H1 (cell line): ENCODE measurements around the gene HNRNPAB. TPM values are rescaled to one million over a fixed set of nuclear protein-coding genes. Genes with fewer than 3 reads are reported as not detected.
"Not testable (repeated sequence)": the region's sequence is repeated elsewhere in the genome, so short reads cannot be mapped to it uniquely, and the experiment has no call there.

Experiments used
- CTCF ChIA-PET: fragments of 300-600 bp; sonication (Branson Sonifier 250); formaldehyde crosslinking; loops from one replicate; lab custom pipeline; 2021; ENCODE audit not compliant: partially characterized antibody; lab: Charles Lee
- POLR2A ChIA-PET: fragments of 300-600 bp; sonication (Branson Sonifier 250); formaldehyde crosslinking; loops from one replicate; lab custom pipeline; 2021; ENCODE audit warnings: inconsistent platforms; ENCODE audit not compliant: partially characterized antibody; lab: Charles Lee
- DNase-seq, 2 experiments: peaks; one replicate each; pipeline versions ENCODE4 v3.0.0 to v3.0.0-alpha.2; 2010 to 2022; ENCODE audit warnings: low spot score in 2 of 2, low read depth in 1 of 2, mixed read lengths in 1 of 2
- FAIRE-seq: peaks from 2 replicates; lab custom pipeline; 2011; peaks lifted over from hg19 to GRCh38; lab: Jason Lieb, UNC
- H2AFZ ChIP-seq: 2 replicates; pipeline ENCODE4 v1.8.1; 2012; ENCODE audit warnings: low read length, inconsistent platforms
- H2AK5ac ChIP-seq: 2 replicates; pipeline ENCODE4 v1.6.1; 2013; ENCODE audit warnings: low read depth, low read length
- H2BK120ac ChIP-seq: replicated peaks from 2 replicates; pipeline ENCODE3; 2013; ENCODE audit warnings: low read depth, low read length, inconsistent platforms
- H2BK12ac ChIP-seq: 2 replicates; pipeline ENCODE4 v1.6.1; 2013; ENCODE audit warnings: low read depth, low read length
- H2BK15ac ChIP-seq: 2 replicates; pipeline ENCODE4 v1.6.1; 2013; ENCODE audit warnings: low read length
- H2BK20ac ChIP-seq: 2 replicates; pipeline ENCODE4 v1.6.1; 2013; ENCODE audit warnings: low read length
- H2BK5ac ChIP-seq: 2 replicates; pipeline ENCODE4 v1.6.1; 2013; ENCODE audit warnings: low read depth, low read length
- H3K14ac ChIP-seq: 2 replicates; pipeline ENCODE4 v1.6.1; 2013; ENCODE audit warnings: inconsistent platforms; ENCODE audit not compliant: insufficient read length
- H3K18ac ChIP-seq: 2 replicates; pipeline ENCODE4 v1.6.1; 2013; ENCODE audit warnings: low read length; ENCODE audit errors: extremely low read depth
- H3K23ac ChIP-seq: 2 replicates; pipeline ENCODE4 v1.6.1; 2013; ENCODE audit warnings: inconsistent platforms; ENCODE audit not compliant: insufficient read length
- H3K23me2 ChIP-seq: 2 replicates; pipeline ENCODE4 v1.6.1; 2013; ENCODE audit warnings: low read depth, low read length
- H3K27ac ChIP-seq: 2 replicates; pipeline ENCODE4 v1.6.1; 2011; ENCODE audit warnings: low read depth, low read length, inconsistent platforms
- H3K27me3 ChIP-seq, 4 experiments: replicated peaks in 1 of 4; 1 replicate in 1 of 4; 2 replicates in 3 of 4; pipeline versions ENCODE4 v1.6.1 to v1.8.1; 2011 to 2013; ENCODE audit warnings: low read length in 3 of 4, mild to moderate bottlenecking in 3 of 4, inconsistent platforms in 2 of 4, mixed read lengths in 2 of 4, moderate library complexity in 1 of 4; ENCODE audit not compliant: control insufficient read depth in 3 of 4, insufficient read depth in 3 of 4; ENCODE audit errors: extremely low read depth in 1 of 4
- H3K36me3 ChIP-seq, 4 experiments: 2 replicates each; pipeline versions ENCODE4 v1.6.1 to v1.8.1; 2011 to 2013; ENCODE audit warnings: mild to moderate bottlenecking in 4 of 4, low read length in 3 of 4, moderate library complexity in 2 of 4, control low read depth in 1 of 4, inconsistent platforms in 1 of 4; ENCODE audit not compliant: insufficient read depth in 4 of 4, control insufficient read depth in 2 of 4
- H3K4ac ChIP-seq: replicated peaks from 2 replicates; pipeline ENCODE3; 2013; ENCODE audit warnings: low read length, low read depth, mixed read lengths, inconsistent platforms; ENCODE audit not compliant: insufficient read length
- H3K4me1 ChIP-seq, 4 experiments: replicated peaks in 1 of 4; 1 replicate in 1 of 4; 2 replicates in 3 of 4; pipeline versions ENCODE4 v1.6.1 to v1.8.1; 2011 to 2013; ENCODE audit warnings: low read length in 3 of 4, inconsistent platforms in 2 of 4, mixed read lengths in 1 of 4; ENCODE audit not compliant: insufficient read depth in 4 of 4, control insufficient read depth in 3 of 4
- H3K4me2 ChIP-seq, 2 experiments: 2 replicates each; pipeline versions ENCODE4 v1.6.1 to v1.8.1; 2011 to 2013; ENCODE audit warnings: low read depth in 2 of 2, low read length in 2 of 2, control low read depth in 1 of 2, inconsistent platforms in 1 of 2, mild to moderate bottlenecking in 1 of 2; ENCODE audit not compliant: insufficient read depth in 1 of 2
- H3K4me3 ChIP-seq, 4 experiments: fragments of 200-600, 300-600 bp in 1 of 4; sonication (generic), shearing (Covaris generic), sonication (Bioruptor Twin) in 1 of 4; 2 replicates each; pipeline versions ENCODE4 v1.5.1 to v1.8.1; 2011 to 2016; ENCODE audit warnings: low read length in 4 of 4, low read depth in 3 of 4, control low read depth in 2 of 4, inconsistent platforms in 2 of 4, mild to moderate bottlenecking in 2 of 4, mixed read lengths in 1 of 4, moderate library complexity in 1 of 4; ENCODE audit not compliant: insufficient read depth in 2 of 4; ENCODE audit errors: extremely low read depth in 1 of 4
- H3K56ac ChIP-seq: replicated peaks from 2 replicates; pipeline ENCODE3; 2013; ENCODE audit warnings: low read depth, mild to moderate bottlenecking, mixed read lengths, low read length, inconsistent platforms; ENCODE audit not compliant: insufficient read length
- H3K79me1 ChIP-seq: 2 replicates; pipeline ENCODE4 v1.6.1; 2013; ENCODE audit warnings: low read depth, low read length, control low read depth
- H3K79me2 ChIP-seq, 2 experiments: 2 replicates each; pipeline versions ENCODE4 v1.6.1 to v1.8.1; 2012 to 2013; ENCODE audit warnings: low read length in 2 of 2, mild to moderate bottlenecking in 2 of 2, inconsistent platforms in 1 of 2; ENCODE audit not compliant: insufficient read depth in 2 of 2, control insufficient read depth in 1 of 2
- H3K9ac ChIP-seq, 4 experiments: replicated peaks in 1 of 4; 1 replicate in 1 of 4; 2 replicates in 3 of 4; pipeline versions ENCODE4 v1.6.1 to v1.8.1; 2011 to 2013; ENCODE audit warnings: low read depth in 3 of 4, low read length in 3 of 4, control low read depth in 2 of 4, mild to moderate bottlenecking in 2 of 4, moderate library complexity in 2 of 4, inconsistent platforms in 1 of 4; ENCODE audit errors: extremely low read depth in 1 of 4
- H3K9me3 ChIP-seq, 2 experiments: 2 replicates each; pipeline versions ENCODE4 v1.6.1 to v1.8.1; 2012 to 2013; ENCODE audit warnings: mild to moderate bottlenecking in 2 of 2, moderate library complexity in 2 of 2, control low read depth in 1 of 2, inconsistent platforms in 1 of 2, low read depth in 1 of 2, low read length in 1 of 2, mixed read lengths in 1 of 2; ENCODE audit not compliant: insufficient read depth in 2 of 2
- H4K20me1 ChIP-seq, 2 experiments: replicated peaks in 1 of 2; 2 replicates each; pipeline versions ENCODE3 to v1.8.1; 2011 to 2013; ENCODE audit warnings: inconsistent platforms in 2 of 2, low read length in 2 of 2, mild to moderate bottlenecking in 1 of 2; ENCODE audit not compliant: insufficient read depth in 2 of 2, control insufficient read depth in 1 of 2
- H4K5ac ChIP-seq: 2 replicates; pipeline ENCODE4 v1.6.1; 2013; ENCODE audit warnings: low read length, low read depth, mixed read lengths, inconsistent platforms; ENCODE audit not compliant: insufficient read length
- H4K8ac ChIP-seq: 2 replicates; pipeline ENCODE4 v1.8.0; 2013; ENCODE audit warnings: mild to moderate bottlenecking, moderate library complexity, low read length, inconsistent platforms; ENCODE audit not compliant: insufficient read depth; ENCODE audit errors: extremely low read depth
- H4K91ac ChIP-seq: replicated peaks from 2 replicates; pipeline ENCODE3; 2013; ENCODE audit warnings: low read length, mixed read lengths, inconsistent platforms; ENCODE audit not compliant: insufficient read length
- WGBS, 2 experiments: shearing (Covaris generic) in 1 of 2; methylation state at CpG; one replicate each; pipeline versions ENCODE4 v1.1.6 to v1.1.7; 2013 to 2015; ENCODE audit warnings: low lambda C conversion rate in 2 of 2, mixed read lengths in 2 of 2, inconsistent platforms in 1 of 2, low coverage in 1 of 2, missing lambda C conversion rate in 1 of 2; ENCODE audit not compliant: insufficient replicate concordance in 2 of 2, insufficient coverage in 1 of 2, insufficient read length in 1 of 2; ENCODE audit errors: extremely low coverage in 1 of 2, missing lambda C conversion rate in 1 of 2; 5-methylcytosine and 5-hydroxymethylcytosine counted together
- polyA plus RNA-seq, 7 experiments: library from polyadenylated mRNA; depleted of rRNA in 3 of 7; stranded (reverse) in 5 of 7; unstranded in 2 of 7; fragments of >200 nt in 5 of 7; fragments of 200-250 nt in 2 of 7; gene quantifications; 1 replicate in 5 of 7; 2 replicates in 1 of 7; 4 replicates in 1 of 7; pipeline versions ENCODE4 v1.2.1 to v1.2.3, GENCODE V29; 2011 to 2013; ENCODE audit warnings: missing spikeins in 2 of 7, mixed read lengths in 2 of 7
- total RNA-seq: library from RNA; stranded (reverse); fragmentation: NEBNext Ultra II Directional; extraction: Animal tissue kit (Norgen Biotek cat#: 25700); gene quantifications from 2 replicates; pipeline ENCODE4 v1.2.1, GENCODE V29; 2021

The HNRNPAB gene
- total and polyA plus RNA-seq, 2 of the 8 experiments (the other 6 are each of a cell fraction or from before 2014, with no cell fraction given) = 373 to 563 TPM

GRCh38 chr5:178198151-178198550 is 6.2 kb upstream of the HNRNPAB start:
- H4K20me1 ChIP-seq = not testable (repeated sequence)
- CTCF ChIA-PET = interaction anchor here (0.9 to 3.7 kb wide), 4 partner anchors 8 to 30 kb away, joined by 3 to 54 read pairs (median 15); no protein-coding TSS in a partner anchor

More at GRCh38 chr5:178198151-178198550, 6.2 kb upstream of the HNRNPAB start:
- not testable (repeated sequence) for H3K4me3 ChIP-seq, H3K9ac ChIP-seq, H3K14ac ChIP-seq, H2AFZ ChIP-seq, FAIRE-seq, DNase-seq, H3K4ac ChIP-seq, H2BK20ac ChIP-seq, H3K23ac ChIP-seq, H3K79me2 ChIP-seq, H3K36me3 ChIP-seq, H2BK12ac ChIP-seq, H3K56ac ChIP-seq, H3K79me1 ChIP-seq, H2BK5ac ChIP-seq, H2BK15ac ChIP-seq, H3K18ac ChIP-seq, H3K27me3 ChIP-seq, H4K91ac ChIP-seq, H2AK5ac ChIP-seq, H3K27ac ChIP-seq, H2BK120ac ChIP-seq, H3K23me2 ChIP-seq, H3K9me3 ChIP-seq, H3K4me2 ChIP-seq, H4K8ac ChIP-seq, H4K5ac ChIP-seq
- POLR2A ChIA-PET = interaction anchor here (31.3 to 38.5 kb wide), 2 partner anchors 5 to 14 kb away, joined by 985 read pairs; partner anchors contain the start of genes GMCL2 and HNRNPAB
- peaks cover 0 to 10% (median 3%) of the 10 kb centered on the region in 4 experiments; a peak in 3 of 7 replicates for H3K4me1 ChIP-seq
- WGBS, 2 experiments = 87% methylated on average over 10 of the region's 11 CpGs; no CpG with 5 or more reads in 1 of the 2 experiments
